WTC11 (cell line): ENCODE results near the gene CNTNAP2.

Experiments
- CREM ChIP-seq: sonication (generic); formaldehyde crosslinking; IDR thresholded peaks from 2 replicates; pipeline ENCODE4 v1.8.1; 2022; ENCODE audit warnings: mild to moderate bottlenecking, missing genetic modification reagents, moderate library complexity
- CTCF ChIP-seq: fragments of 200-600 bp; IDR thresholded peaks from 2 replicates; pipeline ENCODE4 v1.8.0; 2022; ENCODE audit warnings: antibody characterized with exemption
- ETV6 ChIP-seq: sonication (generic); formaldehyde crosslinking; IDR thresholded peaks from 2 replicates; pipeline ENCODE4 v1.8.1; 2022; ENCODE audit warnings: mild to moderate bottlenecking, missing genetic modification reagents
- NR2C2 ChIP-seq: sonication (generic); formaldehyde crosslinking; IDR thresholded peaks from 2 replicates; pipeline ENCODE4 v1.8.0; 2022; ENCODE audit warnings: mild to moderate bottlenecking, missing genetic modification reagents
- SP1 ChIP-seq: sonication (generic); formaldehyde crosslinking; conservative IDR thresholded peaks from 2 replicates; pipeline ENCODE4 v1.8.1; 2022; ENCODE audit warnings: missing genetic modification reagents
- ZNF281 ChIP-seq: sonication (generic); formaldehyde crosslinking; IDR thresholded peaks from 2 replicates; pipeline ENCODE4 v1.8.0; 2023; ENCODE audit warnings: mild to moderate bottlenecking, missing genetic modification reagents

GRCh38 chr7:147308539-147308938 is 1191.9 kb downstream of the CNTNAP2 start:
- no peak for TF ChIP-seq ZNF281 (CRISPR knock-in tag)
- TF ChIP-seq CTCF, result no peak
- no peak for TF ChIP-seq SP1 (CRISPR knock-in tag)
- TF ChIP-seq NR2C2 (CRISPR knock-in tag), result no peak
- TF ChIP-seq CREM (CRISPR knock-in tag), result no peak
- no peak for TF ChIP-seq ETV6 (CRISPR knock-in tag)
